HG03097 (cell line): Measurements from ENCODE around the gene C5.

Experiments
- ATAC-seq: cut with Tn5 transposase; IDR thresholded peaks from one replicate; pipeline ENCODE4 v1.9.1; 2021; ENCODE audit not compliant: unreplicated experiment, low FRiP score

C5 gene

DNA sequence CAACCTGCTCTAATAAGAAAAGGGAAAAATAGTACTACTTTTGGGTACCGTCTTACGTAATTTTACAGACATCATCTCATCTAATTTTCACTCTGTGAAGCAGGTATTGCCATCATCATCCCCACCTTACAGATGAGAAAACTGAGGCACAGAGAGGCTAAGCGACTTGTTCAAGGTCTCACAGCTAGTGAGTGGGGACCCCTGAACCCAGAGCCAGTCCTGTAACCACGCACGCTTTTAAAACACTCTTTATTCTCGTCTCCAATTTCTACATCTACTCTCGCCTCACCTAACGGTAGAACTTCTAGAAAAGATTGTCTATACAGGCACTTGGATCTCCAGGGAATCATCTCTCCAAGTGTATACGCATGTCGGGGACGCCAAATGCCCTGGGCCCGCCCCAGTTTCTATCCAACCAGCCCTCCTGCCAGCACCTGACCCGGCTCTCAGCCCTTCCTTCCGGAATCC lies 122.0 kb downstream of the C5 start:
- ATAC-seq: no peak

DNA sequence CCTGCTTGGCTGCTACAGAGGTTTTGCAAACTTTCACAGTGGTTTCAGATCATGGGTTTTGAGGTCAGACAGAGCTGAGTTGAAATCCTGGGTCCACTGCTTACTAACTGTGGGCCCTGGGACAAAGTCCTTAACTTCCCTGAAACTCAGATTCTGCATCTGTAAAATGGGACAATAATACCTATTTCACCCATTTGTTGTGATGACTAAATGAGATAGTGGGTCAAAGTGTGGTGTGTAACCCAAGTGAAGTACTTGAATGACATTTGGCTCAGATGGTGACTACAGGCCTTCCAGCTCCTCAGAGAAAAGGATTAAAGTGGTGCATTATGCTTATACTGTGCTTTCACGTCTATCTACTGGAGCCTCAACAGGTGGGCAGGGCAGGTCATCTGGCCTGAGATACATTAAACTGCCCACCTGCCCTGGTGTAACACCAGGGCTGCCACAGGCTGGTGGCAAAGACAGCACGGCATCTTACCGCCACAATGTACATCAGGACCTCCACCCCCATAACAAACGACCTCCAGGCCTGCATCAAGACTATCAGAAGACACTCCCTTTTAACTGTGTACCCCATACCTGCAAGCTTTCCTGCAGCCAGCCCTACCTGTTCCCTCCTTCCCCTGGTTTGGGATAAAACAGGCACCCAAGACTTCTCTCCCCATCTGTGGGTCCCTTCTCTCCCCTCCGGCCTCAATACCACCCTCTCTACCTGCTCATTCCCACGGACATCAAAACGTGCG lies 122.6 kb downstream of the C5 start:
- no peak for ATAC-seq

DNA sequence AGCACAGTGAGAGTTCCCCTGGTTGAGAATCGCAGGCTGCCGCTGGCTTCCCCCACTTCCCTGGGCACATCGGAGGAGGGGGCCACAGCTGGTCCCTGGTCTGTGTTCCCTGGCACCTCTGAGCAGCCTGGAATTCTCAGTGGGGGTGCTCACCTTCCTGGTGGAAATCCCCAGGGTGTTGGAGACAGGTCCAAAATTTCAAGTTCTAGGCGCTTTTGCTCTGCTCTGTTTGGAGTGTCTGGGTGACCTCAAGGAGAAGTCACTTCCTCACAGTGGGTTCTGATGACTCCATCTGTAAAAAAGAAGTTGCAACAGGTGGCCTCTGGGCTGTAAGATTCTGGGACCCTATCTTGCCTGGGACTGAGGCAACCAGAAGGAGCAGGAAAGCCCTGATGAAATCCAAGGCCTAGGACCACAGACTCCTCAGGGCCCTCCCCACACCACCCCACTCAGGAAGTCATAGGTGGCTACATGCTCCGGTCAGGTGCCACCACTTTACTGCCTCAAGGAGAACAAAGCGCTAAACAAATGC lies 123.6 kb downstream of the C5 start, which contains the start of gene TRAF1:
TSS of gene TRAF1 (minus strand) at position 400 of the 532 bp plus-strand sequence. CDS start 721 bp downstream, outside the sequence.
- peak; percentile 7 for ATAC-seq

DNA sequence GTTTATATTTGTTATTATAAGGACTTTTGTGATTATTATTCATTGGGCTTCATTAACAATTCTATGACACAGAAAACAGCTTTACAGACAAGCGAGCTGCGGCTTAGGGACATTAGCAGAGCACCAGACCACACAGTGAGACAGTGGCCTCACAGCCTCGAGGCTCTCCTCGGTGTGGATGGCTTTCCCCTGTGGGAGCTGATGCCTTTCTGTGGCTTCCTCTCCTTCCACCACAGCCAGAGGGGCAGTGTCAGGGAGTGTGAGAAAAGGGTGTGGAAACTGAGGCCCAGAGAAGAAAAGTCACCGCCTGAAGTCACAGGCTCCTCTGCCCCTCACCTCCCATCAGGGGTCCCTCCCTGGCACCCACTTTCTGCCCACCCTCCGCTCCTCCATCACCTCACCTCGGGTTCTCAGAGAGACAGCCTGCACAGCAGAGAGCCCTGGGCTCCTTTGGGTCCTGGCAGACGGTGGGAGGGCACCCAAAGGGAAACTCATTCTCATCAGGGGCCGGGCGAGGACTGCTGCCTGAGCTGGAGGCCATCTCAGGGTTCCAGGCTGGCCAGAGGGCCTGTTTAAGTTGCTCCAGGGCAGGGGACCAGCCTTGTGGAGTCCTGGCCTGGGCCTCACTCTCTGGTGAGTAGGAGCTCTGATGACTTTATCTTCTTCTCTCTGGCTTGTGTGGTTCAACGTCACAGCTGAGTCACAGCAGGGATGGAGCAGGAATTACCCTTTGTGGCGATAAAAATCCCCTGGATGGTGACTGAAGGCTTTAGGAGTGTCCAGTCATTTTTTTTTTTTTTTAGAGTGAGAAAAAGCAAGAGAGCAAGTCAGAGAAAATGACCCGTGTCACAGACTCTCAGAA lies 124.3 kb downstream of the C5 start:
- ATAC-seq: peak; percentile 33

DNA sequence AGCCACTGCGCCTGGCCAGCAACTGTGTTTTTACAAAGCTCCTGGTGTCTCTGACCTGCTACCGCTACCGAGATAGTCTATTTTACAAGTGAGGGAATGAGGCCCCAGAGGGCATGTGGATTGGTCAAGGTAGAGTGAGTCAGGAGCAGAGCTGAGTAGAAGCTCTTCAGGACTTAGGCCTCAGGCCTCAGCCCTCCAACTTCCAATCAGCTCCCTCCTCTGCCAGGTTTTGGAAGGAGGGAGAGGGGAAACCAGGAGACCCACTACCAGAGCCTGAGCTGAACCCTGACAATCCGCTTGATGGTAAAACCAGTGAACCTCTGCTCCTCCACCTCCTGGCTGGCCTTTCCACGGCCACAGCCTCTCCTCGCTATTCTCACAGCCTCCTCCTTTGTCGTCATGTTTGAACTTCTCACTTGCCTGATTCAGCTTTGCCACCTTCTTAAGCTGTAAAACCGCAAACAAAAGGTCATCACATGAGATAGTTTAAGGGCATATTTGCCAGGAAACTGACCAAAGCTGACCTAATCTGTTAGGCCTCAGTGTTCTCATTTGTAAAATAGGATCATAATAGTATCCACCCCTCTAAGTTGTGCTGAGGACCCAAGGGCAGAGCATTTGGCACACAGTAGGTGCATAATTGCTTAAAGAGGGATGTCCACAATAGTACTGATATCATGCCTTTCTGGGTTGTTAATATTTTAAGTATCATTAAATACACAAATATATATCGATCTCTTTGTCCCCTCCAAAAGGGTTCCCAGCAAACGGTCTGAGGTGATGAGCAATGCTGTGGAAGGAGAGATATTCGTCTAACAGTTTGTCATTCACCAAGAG lies 125.2 kb downstream of the C5 start:
- no peak for ATAC-seq

DNA sequence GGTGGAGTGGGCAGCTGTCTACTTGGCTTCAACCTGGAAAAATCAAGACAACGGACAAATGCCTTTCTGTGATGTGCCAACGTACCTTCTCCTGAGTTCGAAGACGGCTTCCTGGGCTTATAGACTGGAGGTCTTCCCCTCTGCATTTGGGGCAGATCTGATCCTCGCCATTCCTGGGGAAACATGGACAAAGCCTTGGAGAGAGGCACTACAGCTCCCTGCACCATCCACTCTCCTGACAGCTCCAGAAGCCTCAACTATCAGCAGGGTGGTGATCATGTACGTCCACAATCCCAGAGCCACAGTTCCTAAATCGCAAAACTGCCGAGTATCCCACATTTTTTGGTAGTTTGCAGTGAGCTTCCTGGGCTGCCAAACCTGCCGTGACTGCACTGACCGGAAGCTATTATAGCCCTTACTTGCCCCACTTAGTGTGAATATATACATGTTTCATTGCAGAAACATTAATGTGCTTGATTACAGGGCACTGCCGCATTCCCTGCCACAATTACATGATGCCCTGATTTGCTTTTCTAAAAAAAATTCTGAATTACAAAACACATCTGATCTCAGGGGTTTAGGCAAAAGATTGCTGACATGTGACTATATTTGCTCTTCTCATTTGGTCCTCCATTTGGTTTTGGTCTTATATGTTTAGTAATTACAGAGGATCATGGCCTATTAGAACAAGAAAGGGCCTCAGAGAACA lies 126.3 kb downstream of the C5 start:
- ATAC-seq: no peak

DNA sequence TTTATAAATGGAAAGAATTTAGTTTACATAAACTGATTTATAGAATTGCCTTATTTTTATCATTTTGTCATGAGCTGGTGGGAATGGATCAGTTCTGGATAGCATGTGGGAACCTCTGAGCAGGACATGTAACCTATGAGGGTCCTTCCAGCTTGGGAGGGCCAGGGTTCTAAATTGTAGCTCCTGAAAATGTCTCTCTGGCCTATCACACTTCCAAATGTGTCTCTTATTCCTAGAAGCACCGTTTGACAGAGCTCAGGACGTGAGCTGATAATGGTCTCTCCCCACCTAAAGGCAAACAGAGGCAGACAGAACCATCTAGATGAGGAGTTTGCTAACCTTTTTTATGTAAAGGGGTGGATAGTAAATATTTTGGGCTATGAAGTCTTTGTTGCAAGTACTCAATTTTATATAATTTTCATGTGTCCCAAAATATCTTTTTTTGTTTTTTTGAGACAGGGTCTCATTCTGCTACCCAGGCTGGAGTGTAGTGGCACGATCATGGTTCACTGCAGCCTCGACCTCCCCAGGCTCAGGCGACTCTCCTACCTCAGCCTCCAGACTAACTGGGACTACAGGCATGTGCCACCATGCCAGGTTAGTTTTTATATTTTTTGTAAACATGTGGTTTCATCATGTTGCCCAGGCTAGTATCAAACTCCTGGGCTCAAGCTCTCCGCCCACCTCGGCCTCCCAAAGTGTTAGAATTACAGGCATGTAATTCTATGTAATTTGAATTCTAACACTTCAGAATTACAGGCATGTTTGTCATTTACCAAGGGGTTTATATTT lies 127.5 kb downstream of the C5 start:
- no peak for ATAC-seq

DNA sequence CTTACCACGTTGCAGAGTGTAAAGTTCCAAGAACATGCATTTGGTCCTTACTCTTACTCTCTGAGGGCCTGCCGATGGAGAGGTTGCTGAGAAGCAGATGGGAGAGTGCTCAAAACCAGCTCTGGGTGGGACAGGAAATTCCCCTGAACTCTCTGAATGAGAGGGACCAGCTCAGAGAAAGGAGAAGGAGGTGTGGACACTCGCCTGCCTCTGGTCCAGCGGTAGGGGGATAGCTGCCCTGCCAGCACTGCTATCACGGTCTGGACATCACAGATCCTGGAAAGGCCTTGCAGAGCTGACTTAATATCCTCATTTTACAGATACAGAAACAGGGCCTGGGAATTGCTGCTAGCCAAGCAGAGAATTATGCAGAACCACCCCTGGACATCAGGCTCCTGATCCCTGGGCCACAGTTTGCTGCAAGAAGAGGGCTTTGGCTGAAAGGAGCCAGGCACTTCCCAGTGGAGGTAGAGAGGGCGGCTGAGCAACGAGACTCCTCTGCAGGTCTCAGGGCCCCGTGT lies 128.4 kb downstream of the C5 start:
- ATAC-seq: no peak

DNA sequence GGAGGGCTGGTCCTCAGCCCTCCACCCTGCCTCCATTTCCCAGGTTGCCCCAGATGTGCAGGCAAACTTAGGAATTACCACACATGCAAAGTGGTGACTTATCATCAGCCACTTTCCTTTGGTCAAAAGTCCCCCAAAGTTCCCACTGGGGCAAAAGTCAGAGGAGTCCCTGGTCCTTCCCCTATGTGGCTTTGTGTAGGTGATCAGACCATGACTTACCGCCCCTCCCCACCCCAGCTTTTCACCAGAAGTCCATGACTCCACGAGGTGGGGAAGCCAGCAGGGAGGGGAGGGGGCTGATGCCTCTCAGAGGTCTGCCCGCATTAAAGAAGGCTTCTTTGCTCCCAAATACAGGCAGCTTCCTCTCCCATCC lies 129.3 kb downstream of the C5 start:
- no peak for ATAC-seq

DNA sequence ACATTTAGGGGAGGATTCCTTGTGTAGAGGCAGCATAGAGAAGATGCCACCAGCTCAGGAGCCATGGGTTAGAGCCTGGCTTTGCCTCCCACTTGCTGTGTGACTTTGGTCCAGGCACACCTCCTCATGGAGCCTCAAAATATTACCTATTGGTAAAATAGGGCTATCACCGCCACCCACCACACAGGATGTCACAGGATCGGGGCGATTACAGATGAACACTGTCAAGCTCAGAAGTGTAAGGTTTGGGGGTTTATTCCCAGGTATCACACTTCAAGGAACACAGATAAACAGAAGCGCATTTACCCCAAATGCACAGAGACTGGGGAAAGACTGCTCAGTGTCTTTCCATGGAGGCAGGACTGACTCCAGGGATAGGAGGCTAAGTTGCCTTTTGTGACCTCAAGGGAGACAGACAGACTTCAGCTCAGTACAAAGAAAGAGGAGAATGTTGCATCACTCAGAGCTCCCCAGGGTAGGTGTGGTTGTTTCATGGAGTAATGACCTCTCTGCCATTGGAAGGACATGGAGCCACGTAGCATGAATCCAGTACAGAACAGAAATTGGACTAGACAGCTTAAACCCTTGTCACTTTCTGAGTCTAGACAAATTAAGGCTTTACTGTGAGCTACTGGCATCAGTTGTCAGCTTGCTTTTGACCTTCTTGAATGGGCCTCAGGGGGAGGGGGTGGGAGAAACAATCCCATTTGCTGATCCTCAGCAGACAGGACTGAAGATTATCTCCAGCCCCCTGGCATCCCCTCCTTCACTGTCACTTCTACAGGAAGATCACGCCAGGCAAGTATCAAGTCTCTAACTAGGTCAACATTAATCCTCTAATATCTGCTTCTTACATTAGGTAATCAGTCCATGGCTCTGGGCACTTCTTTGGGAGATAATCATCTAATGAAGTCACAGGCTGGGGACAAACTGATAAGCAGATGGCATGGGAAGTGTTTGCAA lies 130.0 kb downstream of the C5 start:
- ATAC-seq: no peak

DNA sequence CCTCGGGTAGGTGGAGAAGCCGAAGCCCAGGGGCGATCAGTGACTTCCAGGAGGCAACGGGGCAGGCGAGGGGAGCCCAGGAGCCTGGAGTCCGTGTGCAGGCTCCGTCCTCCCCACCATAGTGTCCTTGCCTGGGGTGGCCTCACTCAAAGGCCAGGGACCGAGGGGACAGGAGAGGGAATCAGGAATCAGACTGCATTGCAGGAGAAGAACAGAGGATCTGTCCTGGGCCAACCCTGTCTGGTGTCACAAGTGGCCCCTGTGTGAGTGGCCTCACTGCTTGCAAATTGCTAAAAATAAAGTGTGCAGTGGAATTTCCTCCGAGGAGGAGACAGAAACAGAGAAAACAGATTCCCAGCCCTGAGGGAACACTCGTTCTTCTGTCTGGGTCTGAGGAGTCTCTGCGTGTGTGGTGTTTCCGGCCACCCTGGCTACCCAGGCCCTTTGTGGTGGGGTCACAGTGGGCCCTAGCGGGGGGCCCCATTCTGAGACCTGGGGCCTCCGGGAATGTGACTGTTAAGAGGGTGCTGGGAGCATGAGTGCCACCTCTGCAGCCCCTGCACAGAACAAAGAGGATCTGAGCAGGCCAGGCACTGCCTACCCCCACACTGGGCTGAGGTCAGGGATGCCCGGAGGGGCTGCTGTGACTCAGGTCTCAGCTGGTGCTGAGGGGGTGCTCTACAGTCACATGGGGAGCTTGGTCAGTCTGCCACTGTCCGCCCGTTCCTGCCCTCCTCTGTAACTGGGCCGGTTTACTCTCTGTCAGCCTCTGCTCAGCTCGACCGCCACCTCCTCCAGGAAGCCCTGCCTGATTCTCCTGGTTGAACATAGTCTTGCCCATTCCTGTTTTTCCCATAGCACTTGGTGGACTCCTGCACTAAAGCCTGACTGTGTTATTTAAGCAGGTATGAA lies 130.9 kb downstream of the C5 start:
- no peak for ATAC-seq

DNA sequence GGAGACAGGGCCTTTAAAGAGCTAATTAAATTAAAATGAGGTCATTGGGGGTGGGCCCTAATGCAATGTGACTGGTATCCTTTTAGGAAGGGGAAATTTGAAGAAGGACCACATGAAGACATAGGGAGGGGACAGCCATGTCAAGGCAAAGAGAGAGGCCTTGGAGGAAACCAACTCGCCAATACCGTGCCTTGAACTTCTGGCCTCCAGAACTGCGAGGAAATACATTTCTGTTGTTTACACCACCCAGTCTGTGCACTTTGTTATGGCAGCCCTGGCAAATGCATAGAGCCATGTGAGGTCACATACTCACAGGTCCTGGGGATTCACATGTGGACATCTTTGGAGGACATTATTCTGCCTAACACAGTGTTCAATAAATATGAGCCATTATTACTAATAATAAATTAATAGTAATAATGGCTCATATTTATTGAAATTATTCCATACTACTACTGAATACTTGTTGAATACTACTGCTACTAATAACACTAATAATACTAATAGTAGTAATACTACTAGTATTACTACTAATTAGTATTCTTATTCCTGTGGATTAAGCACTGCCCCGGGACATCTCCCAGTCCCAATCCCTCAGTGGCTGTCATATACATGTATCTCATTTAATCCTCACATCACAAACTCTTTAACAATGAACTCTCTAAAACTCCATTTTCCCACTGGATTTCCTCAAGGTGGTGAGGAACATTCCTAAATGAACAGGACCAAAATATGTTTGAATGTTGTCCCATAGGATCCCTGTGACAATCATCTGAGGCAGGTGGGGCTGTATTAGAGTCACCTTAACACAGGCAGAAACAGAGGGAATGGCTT lies 131.9 kb downstream of the C5 start:
- no peak for ATAC-seq

DNA sequence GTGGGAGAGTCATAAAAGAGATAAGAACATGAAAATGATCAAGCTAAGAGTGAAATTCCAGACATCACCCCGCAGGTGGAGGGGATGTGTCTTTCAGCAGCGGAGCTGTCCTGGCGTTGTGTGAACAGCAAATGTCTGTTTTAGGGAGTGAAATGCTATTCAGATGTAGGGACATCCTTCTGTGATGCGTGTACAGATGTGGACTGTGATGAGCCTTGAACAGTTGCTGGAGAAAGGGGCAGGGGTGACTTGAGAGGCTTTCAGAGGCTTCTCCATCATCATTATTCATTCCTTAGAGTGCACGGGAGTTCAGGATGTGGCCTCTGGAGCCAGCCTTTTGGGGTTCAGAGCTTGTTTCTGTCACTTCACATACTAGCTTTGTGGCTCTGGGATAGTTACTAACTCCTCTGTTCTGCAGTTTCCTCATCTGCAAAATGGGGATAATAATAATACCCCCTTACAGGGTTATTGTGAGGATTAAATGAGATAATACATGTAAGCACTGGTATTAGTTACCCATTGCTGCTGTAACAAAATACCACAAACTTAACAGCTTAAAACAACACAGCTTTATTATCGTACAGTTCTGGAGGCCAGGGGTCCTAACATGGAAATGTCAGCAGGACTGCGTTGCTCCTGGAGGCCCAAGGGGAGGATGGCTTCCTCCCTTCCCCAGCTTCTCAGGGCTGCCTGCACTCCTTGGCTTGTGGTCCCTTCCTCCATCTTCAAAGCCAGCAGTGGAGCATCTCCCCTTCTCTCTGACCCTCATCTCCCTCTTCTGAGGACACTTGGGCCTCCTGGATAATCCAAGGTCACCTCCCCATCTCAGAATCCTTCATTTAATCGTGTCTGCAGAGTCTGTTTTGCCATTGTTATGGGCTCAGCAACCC lies 132.8 kb downstream of the C5 start:
- no peak for ATAC-seq

DNA sequence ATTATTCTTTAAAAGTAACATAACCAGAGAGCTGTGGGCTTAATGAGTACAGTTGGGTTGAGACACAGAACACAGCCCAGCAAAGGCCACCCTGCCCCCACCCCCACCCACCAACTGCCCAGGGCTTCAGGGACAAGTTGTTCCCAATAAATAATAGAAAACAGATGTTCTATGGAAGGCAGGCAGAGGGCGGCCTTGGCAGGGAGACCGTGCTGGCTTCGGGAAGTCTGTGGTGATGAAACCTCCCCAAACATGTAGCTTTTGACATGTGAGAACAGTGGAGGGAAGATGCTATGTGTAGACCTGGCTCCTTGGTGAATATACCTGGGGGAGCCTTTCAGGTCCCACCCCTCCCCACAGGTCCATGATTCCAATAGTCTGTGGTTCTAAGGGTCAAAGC lies 133.5 kb downstream of the C5 start:
- no peak for ATAC-seq

DNA sequence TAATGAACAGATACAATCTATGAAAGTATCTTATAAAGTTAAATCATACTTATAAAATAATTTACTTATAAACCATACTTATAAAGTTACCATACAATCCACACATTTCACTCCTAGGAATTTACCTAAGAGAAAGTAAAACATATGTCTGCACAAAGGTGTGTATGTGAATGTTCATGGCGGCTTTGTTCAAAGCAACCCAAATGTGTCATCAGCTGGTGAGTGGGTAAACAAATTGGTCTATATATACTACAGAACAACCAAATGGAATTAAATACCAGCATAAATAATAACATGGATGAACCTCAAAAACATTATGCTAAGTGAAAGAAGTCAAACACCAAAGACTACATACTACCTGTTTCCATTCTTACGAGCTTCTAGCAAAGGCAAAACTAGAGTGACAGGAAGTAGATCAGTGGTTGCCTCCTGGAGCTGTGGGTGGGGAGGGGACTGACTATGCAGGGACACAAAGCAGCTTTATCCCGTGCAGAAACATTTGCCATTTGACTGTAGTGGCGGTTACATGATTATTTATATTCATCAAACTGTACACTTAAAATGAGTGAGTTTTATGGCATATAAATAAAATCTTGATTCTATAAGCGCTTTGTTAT lies 134.1 kb downstream of the C5 start:
- no peak for ATAC-seq
